Coronary artery (tissue), 2 donors: ENCODE results near the gene GTF3C4.

ENCODE experiments used
- DNase-seq: peaks from one replicate; pipeline ENCODE4 v3.0.0-alpha.2; 2017; ENCODE audit warnings: low spot score
- H3K27ac ChIP-seq, 2 donors: fragments of 200-600 bp; sonication (generic); one replicate each; pipeline ENCODE4 v1.5.1; 2016 to 2019
- H3K4me3 ChIP-seq: fragments of 200-600 bp; sonication (generic); 2 replicates; pipeline ENCODE4 v1.5.1; 2016; ENCODE audit warnings: mild to moderate bottlenecking, moderate library complexity
- CTCF ChIP-seq: fragments of 200-600 bp; sonication (generic); IDR thresholded peaks from one replicate; pipeline ENCODE4 v1.5.1; 2019; ENCODE audit warnings: antibody characterized with exemption

Gene GTF3C4

GRCh38 chr9:132630811-132631210, 39.5 kb upstream of the GTF3C4 start:
- no peak for DNase-seq
- no peak for TF ChIP-seq CTCF
- no peak overlapping the region for H3K4me3 ChIP-seq
- no peak overlapping the region for H3K27ac ChIP-seq

GRCh38 chr9:132631280-132631679, 39.0 kb upstream of the GTF3C4 start:
- H3K27ac ChIP-seq = no peak overlapping the region
- TF ChIP-seq CTCF = no peak
- DNase-seq = no peak
- no peak overlapping the region for H3K4me3 ChIP-seq

GRCh38 chr9:132631685-132632084, 38.6 kb upstream of the GTF3C4 start:
- Histone ChIP-seq H3K27ac (no peak overlapping the region), H3K4me3 (no peak overlapping the region)
- TF ChIP-seq CTCF = no peak
- no peak for DNase-seq

- TF ChIP-seq CTCF = no peak
- H3K4me3 ChIP-seq = no peak overlapping the region
- no peak overlapping the region for H3K27ac ChIP-seq
- no peak for DNase-seq
These were observed 37.7 kb upstream of the GTF3C4 start for GRCh38 chr9:132632413-132633129.

GRCh38 chr9:132634327-132634726, 35.9 kb upstream of the GTF3C4 start:
- no peak for TF ChIP-seq CTCF
- no peak overlapping the region for H3K4me3 ChIP-seq
- DNase-seq = no peak
- no peak overlapping the region for H3K27ac ChIP-seq

GRCh38 chr9:132637351-132637750, 32.9 kb upstream of the GTF3C4 start:
- Histone ChIP-seq H3K27ac (no peak overlapping the region), H3K4me3 (no peak overlapping the region)
- no peak for DNase-seq
- no peak for TF ChIP-seq CTCF

- no peak for DNase-seq
- no peak for TF ChIP-seq CTCF
- no peak overlapping the region for H3K4me3 ChIP-seq
- no peak overlapping the region for H3K27ac ChIP-seq
These were observed 32.5 kb upstream of the GTF3C4 start for GRCh38 chr9:132637801-132638200.
